Measurements from ENCODE around the gene CLNS1A.
"Not testable (repeated sequence)": the region's sequence is repeated elsewhere in the genome, so short reads cannot be mapped to it uniquely, and the experiment has no call there.

The CLNS1A gene, protein sequence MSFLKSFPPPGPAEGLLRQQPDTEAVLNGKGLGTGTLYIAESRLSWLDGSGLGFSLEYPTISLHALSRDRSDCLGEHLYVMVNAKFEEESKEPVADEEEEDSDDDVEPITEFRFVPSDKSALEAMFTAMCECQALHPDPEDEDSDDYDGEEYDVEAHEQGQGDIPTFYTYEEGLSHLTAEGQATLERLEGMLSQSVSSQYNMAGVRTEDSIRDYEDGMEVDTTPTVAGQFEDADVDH

DNA sequence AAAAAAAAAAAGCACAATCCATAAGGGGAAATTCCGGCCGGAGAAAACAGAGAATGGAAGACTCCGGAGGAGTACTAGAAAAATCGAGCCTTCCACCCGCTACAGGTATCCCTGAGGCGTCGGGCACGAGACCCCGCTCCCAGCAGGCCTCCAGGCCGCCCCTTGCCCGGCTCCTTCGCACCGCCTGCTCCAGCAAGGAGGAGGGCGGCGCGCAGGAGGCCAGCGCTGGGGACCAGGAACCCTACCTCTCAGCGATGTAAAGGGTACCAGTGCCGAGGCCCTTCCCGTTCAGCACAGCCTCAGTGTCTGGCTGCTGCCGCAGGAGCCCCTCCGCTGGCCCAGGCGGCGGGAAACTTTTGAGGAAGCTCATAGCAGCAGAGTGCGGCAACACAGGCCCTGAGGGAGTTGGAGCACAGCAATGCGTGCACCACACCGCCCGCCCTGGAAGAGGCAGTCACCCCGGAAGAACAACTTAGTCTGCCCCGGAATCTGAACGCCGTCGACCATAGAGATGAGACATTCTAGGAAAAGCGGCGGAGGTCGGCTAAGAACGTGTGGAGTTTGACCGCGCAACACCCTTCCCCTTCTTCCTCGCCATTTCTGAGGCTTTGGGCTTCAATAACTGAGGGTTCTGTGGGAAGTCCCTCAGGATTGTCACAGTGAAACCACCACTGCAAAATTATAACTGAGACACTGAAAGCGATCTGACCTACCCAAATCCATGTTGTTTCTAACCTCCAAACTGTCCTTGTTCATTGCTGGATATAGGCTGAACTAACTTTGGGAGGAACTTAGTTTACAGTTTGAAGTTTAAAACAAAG lies at the start of gene CLNS1A:
CLNS1A (minus strand) TSS at position 450 of the 821 bp plus-strand sequence; CDS start at position 370, 80 bp downstream.
- peak; percentile 89 for DNase-seq

DNA sequence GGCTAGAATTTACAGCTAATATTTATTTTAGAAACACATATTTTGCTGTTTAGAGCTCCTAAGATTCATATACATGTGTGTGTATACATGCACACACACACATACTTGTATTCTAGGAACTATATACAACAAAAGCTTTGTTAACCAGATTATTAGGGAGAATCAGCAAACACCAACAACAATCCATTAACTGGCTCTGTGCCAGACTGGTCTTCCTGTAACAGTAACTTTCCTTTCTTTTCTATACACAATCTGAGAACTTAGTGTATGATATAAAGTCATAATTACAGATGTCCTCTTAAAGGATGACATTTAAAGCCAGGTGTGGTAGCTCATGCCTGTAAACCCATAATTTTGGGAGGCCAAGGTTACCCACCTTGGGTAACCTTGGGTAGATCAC lies 49.5 kb upstream of the CLNS1A start:
- DNase-seq: no peak

DNA sequence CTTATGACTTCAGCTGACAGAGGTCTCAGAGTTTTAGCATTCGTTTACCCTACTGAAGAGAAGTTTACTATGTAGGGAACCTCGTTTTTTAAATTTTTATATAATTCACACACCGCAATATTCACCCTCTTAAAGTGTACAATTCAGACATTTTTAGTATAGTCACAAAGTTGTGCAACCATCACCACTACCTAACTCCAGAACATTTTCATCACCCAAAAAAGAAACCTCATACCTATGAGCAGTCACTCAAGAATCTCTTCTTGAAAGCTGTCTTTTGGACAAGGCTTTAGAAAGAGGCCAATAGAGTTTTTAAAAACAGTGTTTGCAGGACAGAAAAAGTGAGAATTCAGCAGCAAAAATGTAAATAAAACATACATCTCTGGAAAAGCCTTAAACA lies 39.5 kb upstream of the CLNS1A start:
- no peak for DNase-seq

DNA sequence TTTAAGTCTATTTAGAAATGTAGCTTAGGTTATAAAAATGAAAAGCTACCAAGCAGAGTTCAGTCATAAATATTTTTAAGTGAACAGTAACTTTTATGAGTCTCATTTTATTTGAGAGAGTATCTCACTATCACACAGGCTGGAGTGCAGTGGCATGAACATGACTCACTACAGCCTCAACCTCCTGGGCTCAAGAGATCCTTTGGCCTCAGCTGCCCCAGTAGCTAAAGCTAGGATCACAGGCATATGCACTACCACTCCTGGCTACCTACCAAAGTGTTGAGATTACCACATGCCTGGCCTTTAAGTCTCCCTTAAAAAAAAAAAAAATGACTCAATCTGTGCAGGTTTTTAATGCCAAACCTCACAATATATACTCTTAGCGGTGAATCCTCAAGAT lies 34.7 kb upstream of the CLNS1A start:
- no peak for DNase-seq

DNA sequence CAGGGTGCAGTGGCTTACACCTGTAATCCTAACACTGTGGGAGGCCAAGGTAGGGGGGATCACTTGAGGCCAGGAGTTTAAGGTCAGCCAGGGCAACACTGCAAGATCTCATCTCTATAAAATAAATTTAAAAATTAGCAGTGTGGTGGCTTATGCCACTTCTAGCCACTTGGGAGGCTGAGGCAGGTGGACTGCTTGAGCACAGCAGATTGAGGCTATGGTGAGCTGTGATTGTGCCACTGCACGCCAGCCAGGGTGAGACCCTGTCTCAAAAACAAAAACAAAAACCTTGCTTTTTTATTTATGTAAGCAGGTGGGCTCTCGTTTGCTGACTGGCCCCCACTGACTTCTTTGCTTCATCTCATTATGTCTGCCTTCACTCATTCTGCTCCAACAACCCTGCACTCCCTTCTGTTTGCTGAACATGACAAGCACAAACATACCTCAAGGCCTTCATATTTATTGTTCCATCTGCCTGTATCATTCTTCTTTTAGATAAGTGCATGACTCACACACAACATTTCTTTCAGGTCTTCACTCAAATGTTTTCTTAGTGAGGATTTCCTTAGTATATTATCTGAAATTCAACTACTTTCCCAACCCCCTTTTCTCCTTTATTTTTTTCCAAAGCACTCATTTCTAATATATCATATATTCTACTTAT lies 32.4 kb upstream of the CLNS1A start:
- peak; percentile 69 for DNase-seq

DNA sequence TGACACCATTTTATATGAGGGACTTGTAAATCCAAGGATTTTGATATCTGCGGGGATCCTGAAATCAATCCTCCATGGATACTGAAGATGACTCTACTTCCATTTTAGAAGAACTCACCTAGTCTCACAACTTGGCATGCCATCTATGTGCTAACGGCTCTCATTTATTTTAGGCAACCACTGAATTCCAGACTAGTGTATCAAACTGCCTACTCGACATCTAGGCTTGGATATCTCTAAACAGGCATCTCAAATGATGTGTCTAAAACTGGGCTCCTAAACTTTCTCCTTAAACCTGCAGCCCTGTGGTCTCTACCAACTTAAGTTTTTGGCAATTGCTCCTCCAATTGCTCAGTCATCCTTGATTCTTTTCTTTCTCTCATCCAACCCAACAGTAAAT lies 31.2 kb upstream of the CLNS1A start:
- DNase-seq: no peak

DNA sequence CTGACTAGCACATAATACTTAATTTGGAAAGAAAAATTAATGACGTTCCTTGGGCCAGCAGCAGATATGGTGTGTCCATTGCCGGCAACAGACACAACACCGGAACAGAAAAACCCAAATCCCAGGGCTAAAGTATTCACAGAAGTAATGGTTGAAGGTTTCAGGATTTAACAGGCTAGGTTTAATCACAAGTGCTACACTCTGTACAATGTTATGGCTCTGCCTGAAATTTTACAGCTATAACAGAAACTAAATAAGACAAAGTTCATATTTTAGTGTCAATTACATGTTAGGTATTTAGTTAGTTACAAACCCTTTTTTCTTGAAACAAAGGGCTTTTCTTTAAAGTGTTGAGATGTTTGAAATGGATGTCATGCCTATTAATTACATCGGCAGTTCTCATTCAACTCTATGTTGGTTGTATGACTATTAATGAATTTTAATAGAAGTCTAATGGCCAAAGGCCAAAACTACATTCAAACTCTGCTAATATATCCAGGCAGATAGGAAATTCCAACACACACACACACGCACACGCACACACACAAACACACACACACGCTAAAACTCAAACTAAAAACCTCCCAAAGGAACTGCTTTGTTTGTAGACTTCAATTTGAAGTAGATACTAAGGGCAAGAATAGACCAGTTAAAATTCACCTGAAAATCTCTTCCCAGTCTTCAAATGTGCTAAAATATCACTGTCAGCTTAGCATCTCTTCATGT lies 27.8 kb upstream of the CLNS1A start:
- no peak for DNase-seq

DNA sequence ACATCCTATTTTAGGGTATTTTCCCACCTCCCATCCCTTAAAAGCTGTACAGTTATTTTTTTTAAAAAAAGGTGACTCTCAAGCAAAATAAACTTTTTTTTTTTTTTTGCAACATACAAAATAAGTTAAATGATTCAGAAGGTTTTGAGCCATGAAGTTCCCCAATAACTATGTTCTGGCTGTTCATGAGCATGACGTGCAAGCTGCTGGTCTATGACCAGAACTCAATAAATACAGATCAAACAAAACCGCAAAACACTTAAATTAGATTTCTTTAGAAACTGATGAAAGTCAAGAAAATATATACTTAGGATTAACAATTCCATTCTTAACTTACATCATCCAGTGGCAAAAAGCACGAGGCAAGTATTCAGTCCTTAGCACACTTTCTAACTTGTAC lies 24.1 kb upstream of the CLNS1A start:
- no peak for DNase-seq

DNA sequence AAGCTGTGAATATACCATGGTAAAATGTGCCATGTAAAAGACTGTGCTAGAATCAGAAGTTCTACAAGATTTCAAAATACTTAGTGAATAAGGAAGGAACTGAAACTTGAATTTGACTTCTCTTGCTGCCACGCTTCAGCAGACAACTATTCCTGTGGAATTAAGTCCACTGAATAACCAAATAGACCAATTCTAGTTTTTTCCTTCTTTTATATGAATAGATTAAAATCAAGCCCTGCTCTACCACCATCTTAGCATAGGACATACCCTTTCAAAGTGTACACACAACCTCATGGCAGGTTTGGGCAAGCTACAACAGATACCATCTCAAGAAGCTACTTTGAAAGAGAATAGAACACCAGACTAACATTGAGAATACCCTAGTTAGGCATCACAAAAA lies 23.4 kb upstream of the CLNS1A start:
- DNase-seq: no peak

DNA sequence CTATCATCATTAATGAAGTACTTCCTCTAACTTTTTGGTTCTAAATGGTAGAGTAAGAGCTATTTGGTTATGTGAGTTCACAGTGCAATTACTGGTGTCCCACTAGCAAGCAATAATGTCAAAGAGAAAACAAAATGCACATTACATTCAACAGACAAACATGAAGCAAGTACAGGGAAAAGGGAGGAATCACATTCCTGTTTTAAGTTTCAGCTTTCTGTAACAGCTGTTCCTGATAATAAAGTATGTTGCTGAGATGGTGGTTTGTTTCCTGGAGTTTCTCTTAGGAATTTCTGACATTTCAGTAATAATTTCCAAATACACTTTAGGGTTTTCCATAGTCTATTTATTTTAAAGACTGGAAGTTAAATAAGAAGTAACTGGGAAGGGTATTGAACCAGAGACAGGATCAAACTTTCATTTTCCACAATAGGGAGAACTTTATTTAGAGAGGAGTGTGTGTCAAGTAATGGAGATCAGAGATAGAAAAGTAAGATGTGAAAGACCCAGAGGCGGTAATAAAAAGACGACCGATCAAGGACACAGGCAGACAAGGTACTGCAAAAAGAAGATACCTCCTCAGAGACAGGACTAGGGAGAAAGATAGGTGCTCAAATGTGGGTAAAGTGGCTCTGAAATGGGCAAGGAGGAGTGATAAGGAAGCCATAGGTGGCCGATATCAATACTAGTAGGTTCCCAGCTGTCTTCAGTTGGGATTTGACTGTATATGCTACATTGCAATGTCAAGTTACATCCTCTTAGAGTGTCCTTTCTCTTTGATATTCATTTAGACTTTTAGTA lies 20.8 kb upstream of the CLNS1A start:
- DNase-seq: no peak

DNA sequence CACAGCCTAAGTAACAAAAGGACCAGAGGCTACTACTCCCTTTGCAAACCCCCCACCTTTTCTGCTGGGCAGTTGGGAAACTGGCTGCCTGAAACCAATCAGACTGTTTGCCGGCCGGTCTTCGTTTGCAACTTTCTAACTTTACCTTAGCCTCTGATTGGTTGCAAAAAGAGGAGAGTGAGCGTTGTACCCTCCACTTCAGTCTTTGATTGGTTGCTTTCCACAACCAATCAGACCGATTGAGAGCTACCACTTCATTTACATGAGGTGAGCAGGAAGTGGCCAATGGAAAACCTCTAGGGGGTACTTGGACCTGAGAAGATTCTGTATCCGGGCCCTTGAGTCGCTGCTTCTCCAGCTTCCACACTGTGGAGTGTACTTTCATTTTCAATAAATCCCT lies 18.8 kb upstream of the CLNS1A start:
- no peak for DNase-seq

DNA sequence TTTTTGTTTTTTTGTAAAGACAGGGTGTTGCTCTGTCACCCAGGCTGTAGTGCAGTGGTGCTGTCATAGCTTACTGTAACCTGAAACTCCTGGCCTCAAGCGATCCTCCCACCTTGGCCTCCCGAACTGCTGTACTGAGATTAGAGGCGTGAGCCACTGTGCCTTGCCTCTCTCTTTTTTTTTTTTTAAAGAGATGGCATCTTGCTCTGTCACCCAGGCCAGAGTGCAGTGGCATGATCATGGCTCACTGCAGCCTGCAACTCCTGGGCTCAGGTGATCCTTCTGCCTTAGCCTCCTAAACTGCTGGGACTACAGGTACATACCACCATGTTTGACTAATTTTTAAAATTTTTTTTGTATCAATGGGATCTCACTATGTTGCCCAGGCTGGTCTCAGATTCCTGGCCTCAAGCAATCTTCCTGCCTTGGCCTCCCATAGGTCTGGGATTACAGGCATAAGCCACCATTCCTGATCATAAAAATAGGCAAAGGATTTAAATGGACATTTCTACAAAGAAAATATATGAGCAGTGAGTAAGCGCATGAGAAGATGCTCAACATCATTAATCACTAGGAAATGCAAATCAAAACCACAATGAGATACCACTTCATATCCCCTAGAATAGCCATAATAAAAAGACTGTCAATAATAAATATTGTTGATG lies 17.3 kb upstream of the CLNS1A start:
- no peak for DNase-seq

DNA sequence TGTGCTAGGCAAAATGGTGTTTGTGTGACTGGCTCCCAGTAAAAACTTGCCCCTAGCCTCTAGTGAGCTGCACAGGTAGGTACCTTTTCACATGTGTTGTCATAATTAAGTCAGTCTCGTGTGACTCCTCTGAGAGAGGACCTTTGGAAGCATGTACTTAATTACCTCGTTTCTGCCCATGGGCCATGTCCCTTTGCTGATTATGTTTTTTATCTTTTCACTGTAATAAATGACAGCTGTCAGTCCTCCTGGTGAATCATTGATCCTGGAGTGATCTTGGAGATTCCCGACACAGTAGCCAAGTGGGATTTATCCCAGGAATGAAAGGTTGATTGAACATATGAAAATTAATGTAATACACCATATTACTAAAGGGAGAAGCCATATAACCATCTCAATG lies 12.5 kb upstream of the CLNS1A start:
- no peak for DNase-seq

DNA sequence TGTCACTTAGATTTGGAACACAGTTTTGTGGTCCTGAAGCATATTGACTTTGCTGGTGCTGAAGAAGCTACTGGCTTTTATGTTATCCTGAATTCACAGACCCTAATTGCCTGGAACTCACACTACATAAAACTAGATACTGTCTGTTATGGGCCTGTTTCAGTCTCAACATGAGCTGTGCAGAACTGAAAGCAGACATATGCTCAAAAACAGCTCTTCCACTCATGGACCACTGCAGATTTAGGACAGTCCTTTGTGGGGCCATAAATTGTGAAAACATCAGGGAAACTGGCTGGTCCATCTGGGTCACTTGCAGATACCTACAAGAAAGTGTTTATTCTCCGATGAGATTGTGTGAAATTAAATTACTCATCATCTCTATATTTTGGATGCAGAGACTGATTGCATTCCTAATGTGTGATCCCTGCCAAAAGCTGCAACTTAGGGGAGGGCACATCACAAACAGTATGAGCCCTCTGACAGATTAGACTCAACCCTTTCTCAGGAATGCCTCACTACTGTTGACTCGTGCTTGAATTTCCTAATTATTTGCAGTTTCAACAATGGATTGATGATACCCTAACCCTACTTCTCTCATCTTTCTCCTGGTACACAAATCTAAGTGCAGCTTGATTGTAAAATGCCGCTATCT lies 10.2 kb upstream of the CLNS1A start:
- DNase-seq: no peak

DNA sequence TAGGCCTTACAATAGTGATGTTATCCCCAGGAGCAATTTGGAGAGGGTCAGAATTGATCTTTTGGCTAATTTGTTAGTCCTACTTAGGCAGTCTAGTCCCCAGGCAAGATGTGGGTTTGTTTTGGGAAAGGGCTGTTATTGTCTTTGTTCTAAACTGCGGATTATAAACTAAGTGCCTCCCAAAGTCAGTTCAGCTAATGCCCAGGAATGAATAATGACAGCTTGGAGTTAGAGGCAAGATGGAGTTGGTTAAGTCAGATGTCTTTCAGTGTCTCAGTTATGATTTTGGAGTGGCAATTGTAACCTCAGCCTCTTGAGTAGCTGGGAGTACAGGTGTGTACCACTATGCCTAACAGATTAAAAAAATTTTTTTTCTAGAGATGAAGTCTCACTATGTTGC lies 7.3 kb upstream of the CLNS1A start:
- no peak for DNase-seq

DNA sequence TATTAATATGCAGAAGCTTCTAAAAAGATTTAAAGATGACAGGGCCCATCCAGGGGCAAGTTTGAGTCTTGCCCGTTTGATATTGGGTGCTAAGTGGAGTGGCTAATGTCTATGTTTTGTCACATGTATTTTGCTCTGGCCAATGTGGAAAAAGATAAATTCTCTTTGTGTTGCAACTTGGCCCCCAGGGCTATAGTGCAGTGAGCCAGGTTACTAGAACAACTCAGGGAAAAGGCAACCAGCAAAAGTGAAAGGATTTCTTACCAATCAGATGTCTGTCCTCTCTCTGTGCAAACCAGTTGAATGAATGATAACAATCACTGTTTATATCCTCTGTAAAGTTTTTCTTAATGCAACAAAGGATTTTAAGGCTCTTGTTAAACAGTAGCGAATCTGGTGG lies 4.6 kb upstream of the CLNS1A start:
- no peak for DNase-seq

DNA sequence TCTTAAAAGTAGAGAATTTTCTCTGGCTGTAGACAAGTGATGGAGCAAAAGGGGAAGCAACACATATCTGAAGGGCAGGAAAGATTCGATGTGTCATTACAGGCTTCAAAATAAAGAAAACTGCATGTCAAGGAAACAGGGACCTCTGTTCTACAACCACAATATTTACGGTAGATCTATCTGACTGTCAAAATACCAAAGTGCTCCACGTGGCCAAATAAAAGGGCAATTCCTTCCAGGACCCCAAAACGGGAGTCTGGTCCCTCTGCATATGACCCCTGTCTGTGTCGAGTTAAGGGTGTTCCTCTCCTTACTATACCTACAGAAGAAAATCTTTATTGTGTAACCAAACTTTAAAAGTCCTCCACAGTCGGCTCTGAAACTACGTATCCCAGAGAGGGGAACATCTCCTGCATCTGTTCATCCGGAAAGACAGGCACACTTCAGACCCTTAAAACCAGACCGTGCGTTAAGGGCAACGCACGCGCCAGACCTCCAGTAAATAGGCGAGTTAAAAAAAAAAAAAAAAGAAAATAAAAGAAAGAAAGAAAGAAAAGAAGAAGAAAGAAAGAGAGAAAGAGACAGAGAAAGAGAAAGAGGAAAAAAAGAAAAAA lies 756 bp downstream of the CLNS1A start:
- DNase-seq: no peak

DNA sequence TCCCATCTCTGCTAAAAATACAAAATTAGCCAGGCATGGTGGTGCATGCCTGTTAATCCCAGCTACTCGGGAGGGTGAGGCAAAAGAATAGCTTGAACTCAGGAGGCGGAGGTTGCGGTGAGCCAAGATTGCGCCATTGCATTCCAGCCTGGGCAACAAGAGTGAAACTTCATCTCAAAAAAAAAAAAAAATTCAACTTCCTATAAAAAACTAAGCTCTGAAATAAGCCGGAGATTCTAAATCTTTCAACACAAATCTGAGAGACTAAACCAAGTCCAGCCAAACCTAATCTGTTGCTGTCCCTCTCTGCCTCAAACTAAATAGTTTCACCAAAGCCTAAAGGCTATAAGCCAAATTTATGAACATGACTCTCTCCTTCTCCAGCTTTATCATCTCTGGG lies 3.7 kb downstream of the CLNS1A start:
- not testable (repeated sequence) for DNase-seq

DNA sequence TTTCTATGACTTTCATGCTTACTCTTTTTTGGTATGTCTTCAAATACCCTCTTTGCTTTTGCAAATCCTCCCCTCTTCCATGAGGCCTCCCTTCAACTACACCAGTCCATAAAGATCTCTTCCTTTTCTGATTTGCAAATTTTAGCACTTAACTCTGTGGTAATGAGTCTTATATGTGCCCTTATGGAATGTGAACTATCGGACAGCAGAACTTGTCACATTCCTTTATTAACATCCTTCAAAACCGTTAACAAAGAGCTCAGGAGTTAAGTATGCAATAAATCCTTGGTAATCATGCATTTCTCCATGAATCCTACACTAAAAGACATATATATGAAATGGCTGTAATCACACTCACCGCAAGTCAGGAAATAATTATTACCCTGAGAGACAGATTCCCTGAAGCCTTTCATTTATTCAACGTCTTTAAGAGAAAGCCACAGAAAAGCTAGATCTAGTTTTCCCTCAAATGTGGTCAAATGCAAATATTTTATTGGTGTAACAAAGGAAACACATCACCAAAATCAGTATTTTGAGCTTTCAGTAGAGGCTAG lies 7.4 kb downstream of the CLNS1A start:
- DNase-seq: no peak

DNA sequence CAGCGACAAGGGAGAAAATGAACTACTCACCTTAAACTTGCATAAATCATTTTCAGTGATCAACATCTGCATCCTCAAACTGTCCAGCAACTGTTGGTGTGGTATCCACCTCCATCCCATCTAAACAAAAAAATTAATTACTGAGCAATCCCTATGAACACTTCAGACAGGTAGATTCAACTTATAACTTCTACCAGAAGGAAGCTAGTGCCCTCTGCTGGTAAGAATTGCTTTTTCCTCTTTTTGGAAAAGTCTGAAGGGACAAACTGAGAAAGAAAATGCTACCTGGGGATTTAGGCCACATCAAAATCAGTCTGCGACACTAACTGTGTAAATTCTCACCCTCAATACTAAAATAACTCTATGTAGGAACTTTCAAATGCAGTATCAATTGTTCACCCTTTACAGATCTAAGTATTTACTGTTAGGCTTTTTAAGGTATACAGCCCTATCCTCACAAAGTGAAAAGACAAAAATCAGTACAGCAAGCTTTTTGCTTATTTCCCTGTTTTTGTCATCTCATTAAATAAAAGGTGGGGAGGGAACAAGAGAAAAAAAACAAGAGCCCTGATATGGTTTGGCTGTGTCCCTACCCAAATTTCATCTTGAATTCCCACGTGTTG lies 17.9 kb downstream of the CLNS1A start:
- peak; percentile 49 for DNase-seq
